PC-3 (cell line): ENCODE measurements around the gene GAREM2. TPM values are rescaled to one million over a fixed set of nuclear protein-coding genes. Genes with fewer than 3 reads are reported as not detected.

Experiments used
- ATAC-seq: fragments of 200-7000 bp; cut with Tn5 transposase; 2 replicates; pipeline ENCODE4 v1.9.1; 2020; ENCODE audit warnings: mild to moderate bottlenecking, moderate library complexity
- BruUV-seq: library from RNA; stranded (reverse); fragments of 400-500 nt; replicated peaks from 2 replicates; lab custom pipeline; 2021; lab: Mats Ljungman, UMichigan
- CTCF ChIA-PET: fragments of 300-600 bp; sonication (Branson Sonifier 250); formaldehyde crosslinking; loops from one replicate; lab custom pipeline; 2022; ENCODE audit warnings: antibody characterized with exemption; lab: Charles Lee
- POLR2A ChIA-PET: fragments of 300-600 bp; sonication (Branson Sonifier 250); formaldehyde crosslinking; loops from one replicate; lab custom pipeline; 2022; ENCODE audit warnings: antibody characterized with exemption; ENCODE audit not compliant: unreplicated experiment; lab: Charles Lee
- DNase-seq: peaks from one replicate; pipeline ENCODE4 v3.0.0-alpha.2; 2015
- H2AFZ ChIP-seq: fragments of 300-600 bp; sonication (generic); 2 replicates; pipeline ENCODE4 v1.6.0; 2016; ENCODE audit warnings: antibody characterized with exemption, low read length
- H3F3A ChIP-seq: fragments of 300-600 bp; sonication (generic); one replicate; pipeline ENCODE4 v1.6.0; 2017; ENCODE audit warnings: antibody characterized with exemption, low read length, control low read depth, mild to moderate bottlenecking; ENCODE audit not compliant: unreplicated experiment
- H3K27ac ChIP-seq: fragments of 300-600 bp; sonication (generic); 2 replicates; pipeline ENCODE4 v1.5.1; 2016; ENCODE audit warnings: mild to moderate bottlenecking, low read length
- H3K27me3 ChIP-seq: fragments of 300-600 bp; sonication (generic); 2 replicates; pipeline ENCODE4 v1.6.1; 2016; ENCODE audit warnings: low read length, mixed read lengths
- H3K36me3 ChIP-seq: fragments of 300-600 bp; sonication (generic); 2 replicates; pipeline ENCODE4 v1.6.1; 2016; ENCODE audit warnings: low read depth, mixed run types, low read length, mixed read lengths
- H3K4me1 ChIP-seq: fragments of 300-600 bp; sonication (generic); 2 replicates; pipeline ENCODE4 v1.5.1; 2016; ENCODE audit warnings: low read length; ENCODE audit not compliant: insufficient read depth
- H3K4me2 ChIP-seq: fragments of 300-600 bp; sonication (generic); 2 replicates; pipeline ENCODE4 v1.6.0; 2016; ENCODE audit warnings: low read length
- H3K4me3 ChIP-seq: fragments of 300-600 bp; sonication (generic); 2 replicates; pipeline ENCODE4 v1.5.1; 2016; ENCODE audit warnings: mild to moderate bottlenecking, low read length, mixed read lengths
- H3K79me2 ChIP-seq: fragments of 300-600 bp; sonication (generic); 2 replicates; pipeline ENCODE4 v1.6.1; 2017; ENCODE audit warnings: low read length, mixed read lengths
- H3K9ac ChIP-seq: fragments of 300-600 bp; sonication (generic); 2 replicates; pipeline ENCODE4 v1.6.0; 2016; ENCODE audit warnings: mild to moderate bottlenecking, low read length
- H3K9me2 ChIP-seq: fragments of 300-600 bp; sonication (generic); replicated peaks from 2 replicates; pipeline ENCODE4 v1.6.1; 2016; ENCODE audit warnings: mixed run types, low read length, mixed read lengths
- H3K9me3 ChIP-seq: fragments of 300-600 bp; sonication (generic); 2 replicates; pipeline ENCODE4 v1.6.1; 2016; ENCODE audit warnings: low read length, mixed read lengths
- H4K20me1 ChIP-seq: fragments of 300-600 bp; sonication (generic); 2 replicates; pipeline ENCODE4 v1.6.1; 2016; ENCODE audit warnings: low read length, mixed read lengths
- EZH2 ChIP-seq: fragments of 300-600 bp; sonication (generic); IDR thresholded peaks from one replicate; pipeline ENCODE4 v1.6.1; 2017; ENCODE audit warnings: antibody characterized with exemption, mild to moderate bottlenecking, low read length; ENCODE audit not compliant: unreplicated experiment
- EZH2phosphoT487 ChIP-seq: fragments of 300-600 bp; sonication (generic); IDR thresholded peaks from 2 replicates; pipeline ENCODE4 v1.6.1; 2018; ENCODE audit warnings: mild to moderate bottlenecking, antibody characterized with exemption, low read length, borderline replicate concordance
- intact Hi-C: fragments of 100-400 bp; cut with micrococcal nuclease; formaldehyde crosslinking; loops from 2 replicates; pipeline ENCODE4 v1.9.0; 2023
- total RNA-seq: library from RNA; depleted of rRNA; stranded (reverse); fragments of >200 nt; gene quantifications from 2 replicates; pipeline ENCODE4 v1.2.3, GENCODE V29; 2014
- TF ChIP-seq, protein P1 (sequence below): fragments of 300-600 bp; sonication (generic); conservative IDR thresholded peaks from 2 replicates; pipeline ENCODE4 v1.5.1; 2017; ENCODE audit warnings: antibody characterized with exemption, low read depth, mild to moderate bottlenecking, low read length

GAREM2 gene
- total RNA-seq, 1 experiment from 2014 or later = 1.4 TPM

DNA sequence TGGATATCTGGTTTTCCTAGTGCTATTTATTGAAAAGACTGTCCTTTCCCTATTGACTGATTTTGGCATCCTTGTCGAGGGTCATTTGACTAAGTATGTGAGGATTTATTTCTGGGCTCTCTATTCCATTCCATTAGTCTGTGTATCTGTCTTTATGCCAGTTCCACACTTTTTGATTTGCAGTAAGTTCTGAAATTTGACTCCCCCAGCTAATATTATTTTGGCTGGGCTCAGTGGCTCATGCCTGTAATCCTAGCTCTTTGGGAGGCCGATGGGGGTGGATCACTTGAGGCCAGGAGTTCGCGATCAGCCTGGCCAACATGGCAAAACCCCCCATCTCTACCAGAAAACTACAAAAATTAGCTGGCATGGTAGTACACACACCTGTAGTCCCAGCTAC is 46.8 kb upstream of the GAREM2 start:
- Histone ChIP-seq H3K79me2 (peaks cover 35% of the 10 kb centered on the region), H3K36me3 (peaks cover 19% of the 10 kb centered on the region), H2AFZ (no peak overlapping the region), H3K9me3 (no peaks in the 10 kb centered on the region), H3K4me1 (no peaks in the 10 kb centered on the region), H3K27me3 (no peaks in the 10 kb centered on the region), H3K9me2 (no peaks in the 10 kb centered on the region), H4K20me1 (no peaks in the 10 kb centered on the region), H3K4me2 (no peak overlapping the region), H3K4me3 (no peak overlapping the region), H3K9ac (no peak overlapping the region), H3F3A (no peaks in the 10 kb centered on the region), H3K27ac (no peak overlapping the region)
- ATAC-seq (no peak), DNase-seq (no peak)
- CTCF ChIA-PET = no interaction called here
- no TSS peak for BruUV-seq
- TF ChIP-seq, protein P1, sequence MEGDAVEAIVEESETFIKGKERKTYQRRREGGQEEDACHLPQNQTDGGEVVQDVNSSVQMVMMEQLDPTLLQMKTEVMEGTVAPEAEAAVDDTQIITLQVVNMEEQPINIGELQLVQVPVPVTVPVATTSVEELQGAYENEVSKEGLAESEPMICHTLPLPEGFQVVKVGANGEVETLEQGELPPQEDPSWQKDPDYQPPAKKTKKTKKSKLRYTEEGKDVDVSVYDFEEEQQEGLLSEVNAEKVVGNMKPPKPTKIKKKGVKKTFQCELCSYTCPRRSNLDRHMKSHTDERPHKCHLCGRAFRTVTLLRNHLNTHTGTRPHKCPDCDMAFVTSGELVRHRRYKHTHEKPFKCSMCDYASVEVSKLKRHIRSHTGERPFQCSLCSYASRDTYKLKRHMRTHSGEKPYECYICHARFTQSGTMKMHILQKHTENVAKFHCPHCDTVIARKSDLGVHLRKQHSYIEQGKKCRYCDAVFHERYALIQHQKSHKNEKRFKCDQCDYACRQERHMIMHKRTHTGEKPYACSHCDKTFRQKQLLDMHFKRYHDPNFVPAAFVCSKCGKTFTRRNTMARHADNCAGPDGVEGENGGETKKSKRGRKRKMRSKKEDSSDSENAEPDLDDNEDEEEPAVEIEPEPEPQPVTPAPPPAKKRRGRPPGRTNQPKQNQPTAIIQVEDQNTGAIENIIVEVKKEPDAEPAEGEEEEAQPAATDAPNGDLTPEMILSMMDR = no peak
- TF ChIP-seq EZH2phosphoT487 (no peak), EZH2 (no peak)
- POLR2A ChIA-PET = no interaction called here
- intact Hi-C loops = loop anchor here (5.0 kb wide), 1 partner anchor 39 kb away; no protein-coding TSS in a partner anchor

DNA sequence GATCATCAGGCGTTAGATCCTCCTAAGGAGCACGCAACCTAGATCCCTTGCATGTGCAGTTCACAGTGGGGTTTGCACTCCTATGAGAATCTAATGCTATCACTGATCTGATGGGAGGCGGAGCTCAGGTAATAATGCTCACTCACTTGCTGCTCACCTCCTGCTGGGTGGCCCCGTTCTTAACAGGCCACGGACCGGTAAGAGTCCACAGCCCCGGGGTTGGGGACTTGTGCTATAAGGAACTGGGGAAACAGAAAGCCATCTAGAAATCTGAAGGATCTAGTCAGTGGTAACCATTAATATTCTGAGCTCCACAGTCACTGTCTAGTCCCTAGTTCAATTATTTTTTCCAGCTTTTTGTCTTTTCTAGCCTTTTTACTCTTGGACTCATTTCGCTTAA is 44.7 kb upstream of the GAREM2 start:
- Histone ChIP-seq H3K4me3 (no peak overlapping the region), H2AFZ (no peak overlapping the region), H3K4me2 (no peak overlapping the region), H3K79me2 (peaks cover 25% of the 10 kb centered on the region), H3K27ac (no peak overlapping the region), H3K4me1 (no peaks in the 10 kb centered on the region), H3K9me2 (no peaks in the 10 kb centered on the region), H3K9ac (no peak overlapping the region), H3K36me3 (peaks cover 20% of the 10 kb centered on the region), H3F3A (peaks cover 1% of the 10 kb centered on the region), H4K20me1 (no peaks in the 10 kb centered on the region), H3K9me3 (no peaks in the 10 kb centered on the region), H3K27me3 (no peaks in the 10 kb centered on the region)
- no TSS peak for BruUV-seq
- CTCF ChIA-PET = no interaction called here
- intact Hi-C loops = loop anchor here (5.0 kb wide), 1 partner anchor 41 kb away; no protein-coding TSS in a partner anchor
- POLR2A ChIA-PET = interaction anchor here (0.6 kb wide), 1 partner anchor 10 kb away, joined by 5 read pairs; no protein-coding TSS in a partner anchor
- TF ChIP-seq EZH2 = no peak
- TF ChIP-seq, protein P1 = no peak
- no peak for TF ChIP-seq EZH2phosphoT487
- DNase-seq = no peak
- ATAC-seq = peak; percentile 57

DNA sequence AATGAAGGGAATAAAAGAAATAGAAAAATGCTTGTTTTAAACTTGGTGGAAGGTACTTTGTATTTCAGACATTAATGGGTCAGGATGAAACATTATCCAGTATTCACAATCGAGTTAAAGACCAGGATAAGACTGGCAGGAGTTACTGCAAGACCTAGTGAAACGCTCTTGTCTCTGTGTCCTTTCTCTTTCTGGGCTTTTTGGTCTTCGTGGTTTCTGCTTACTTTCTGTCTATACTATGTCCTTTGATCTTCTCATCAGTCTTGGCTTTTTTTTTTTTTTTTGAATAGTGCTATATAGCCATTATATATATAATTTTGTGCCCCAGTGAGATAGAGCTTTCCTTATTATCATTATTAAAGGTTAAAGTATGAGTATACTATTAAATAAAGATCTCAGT is 42.1 kb upstream of the GAREM2 start:
- H3K27me3 ChIP-seq = no peaks in the 10 kb centered on the region
- peaks cover 3% of the 10 kb centered on the region for H3F3A ChIP-seq
- H3K9ac ChIP-seq = no peak overlapping the region
- TF ChIP-seq EZH2phosphoT487 = no peak
- TF ChIP-seq, protein P1 = no peak
- TF ChIP-seq EZH2 = no peak
- no peak overlapping the region for H3K27ac ChIP-seq
- H3K9me3 ChIP-seq = no peaks in the 10 kb centered on the region
- H3K9me2 ChIP-seq = no peaks in the 10 kb centered on the region
- peaks cover 27% of the 10 kb centered on the region; the same call in 1 of the 2 replicates for H3K36me3 ChIP-seq
- CTCF ChIA-PET = no interaction called here
- H3K4me1 ChIP-seq = no peaks in the 10 kb centered on the region
- POLR2A ChIA-PET = no interaction called here
- H3K4me3 ChIP-seq = no peak overlapping the region
- intact Hi-C loops = no loop called here
- H3K4me2 ChIP-seq = no peak overlapping the region
- peaks cover 11% of the 10 kb centered on the region; the same call in 1 of the 2 replicates for H3K79me2 ChIP-seq
- DNase-seq = no peak
- no TSS peak for BruUV-seq
- ATAC-seq = no peak
- H2AFZ ChIP-seq = no peak overlapping the region
- H4K20me1 ChIP-seq = no peaks in the 10 kb centered on the region
